Measurements from ENCODE around the gene UPK2. TPM values are rescaled to one million over a fixed set of nuclear protein-coding genes. Genes with fewer than 3 reads are reported as not detected.
A peak's percentile ranks its signal among the peaks of the same experiment; 100 is the strongest.

UPK2 gene
- total and polyA plus RNA-seq, 10 donors: 0.09 to 0.13 TPM; not detected in 8

DNA sequence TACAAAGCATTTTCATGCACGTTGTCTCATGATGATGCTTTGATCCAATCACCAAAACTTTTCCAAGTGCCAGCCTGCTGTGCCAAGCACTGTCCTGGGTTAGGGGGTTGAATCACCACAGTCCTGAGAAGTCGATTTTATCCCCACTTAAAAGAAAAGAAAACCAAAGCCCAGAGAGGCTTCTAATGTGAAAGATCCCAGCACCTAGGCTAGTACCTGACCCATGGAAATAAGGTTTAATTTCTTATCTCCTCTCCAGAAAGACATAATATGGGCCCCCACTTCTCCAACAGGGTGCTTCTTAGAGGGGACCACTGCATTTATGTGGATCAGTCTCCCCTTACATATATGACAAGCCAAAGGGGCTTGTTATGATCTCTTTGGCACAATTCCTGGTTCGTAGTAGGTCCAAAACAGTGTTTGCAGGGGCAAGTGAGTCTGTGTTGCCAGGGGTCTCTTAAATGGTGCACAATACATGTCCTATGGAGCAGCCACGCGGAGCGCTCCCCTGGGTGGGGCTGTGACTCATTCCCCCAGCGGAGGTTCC, 28.5 kb upstream of the UPK2 start:
- Histone ChIP-seq H3K27me3 (replicated peaks in 1 of 7) (no peaks in the 10 kb centered on the region), H3K36me3 (peaks cover 0 to 7% (median 0%) of the 10 kb centered on the region in 6 donors), H3K9me3 (no peaks in the 10 kb centered on the region), H3K27ac (peak overlapping the region; percentile 92 to 98 (median 96)), H3K4me3 (peak overlapping the region in 6 of 8 donors; percentile 70 to 78 (median 76)), H3K4me1 (peaks cover 38 to 76% (median 59%) of the 10 kb centered on the region in 6 donors)
- DNase-seq: no peak
- intact Hi-C loops (cut with DNase I; ENCODE audit: low total_unique reads): no loop called here
- 14 to 25% (median 19%) methylated on average over 3 to 7 of the region's 7 CpGs for whole genome bisulfite sequencing, 5 donors
- TF ChIP-seq POLR2AphosphoS5 (IDR thresholded peaks at IDR 0.05) (no peak), POLR2A (IDR thresholded peaks at IDR 0.05) (no peak)
- TF ChIP-seq, protein P1, sequence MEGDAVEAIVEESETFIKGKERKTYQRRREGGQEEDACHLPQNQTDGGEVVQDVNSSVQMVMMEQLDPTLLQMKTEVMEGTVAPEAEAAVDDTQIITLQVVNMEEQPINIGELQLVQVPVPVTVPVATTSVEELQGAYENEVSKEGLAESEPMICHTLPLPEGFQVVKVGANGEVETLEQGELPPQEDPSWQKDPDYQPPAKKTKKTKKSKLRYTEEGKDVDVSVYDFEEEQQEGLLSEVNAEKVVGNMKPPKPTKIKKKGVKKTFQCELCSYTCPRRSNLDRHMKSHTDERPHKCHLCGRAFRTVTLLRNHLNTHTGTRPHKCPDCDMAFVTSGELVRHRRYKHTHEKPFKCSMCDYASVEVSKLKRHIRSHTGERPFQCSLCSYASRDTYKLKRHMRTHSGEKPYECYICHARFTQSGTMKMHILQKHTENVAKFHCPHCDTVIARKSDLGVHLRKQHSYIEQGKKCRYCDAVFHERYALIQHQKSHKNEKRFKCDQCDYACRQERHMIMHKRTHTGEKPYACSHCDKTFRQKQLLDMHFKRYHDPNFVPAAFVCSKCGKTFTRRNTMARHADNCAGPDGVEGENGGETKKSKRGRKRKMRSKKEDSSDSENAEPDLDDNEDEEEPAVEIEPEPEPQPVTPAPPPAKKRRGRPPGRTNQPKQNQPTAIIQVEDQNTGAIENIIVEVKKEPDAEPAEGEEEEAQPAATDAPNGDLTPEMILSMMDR (IDR thresholded peaks at IDR 0.05 in 8 of 11, conservative IDR thresholded peaks at IDR 0.05 in 3 of 11): no peak

DNA sequence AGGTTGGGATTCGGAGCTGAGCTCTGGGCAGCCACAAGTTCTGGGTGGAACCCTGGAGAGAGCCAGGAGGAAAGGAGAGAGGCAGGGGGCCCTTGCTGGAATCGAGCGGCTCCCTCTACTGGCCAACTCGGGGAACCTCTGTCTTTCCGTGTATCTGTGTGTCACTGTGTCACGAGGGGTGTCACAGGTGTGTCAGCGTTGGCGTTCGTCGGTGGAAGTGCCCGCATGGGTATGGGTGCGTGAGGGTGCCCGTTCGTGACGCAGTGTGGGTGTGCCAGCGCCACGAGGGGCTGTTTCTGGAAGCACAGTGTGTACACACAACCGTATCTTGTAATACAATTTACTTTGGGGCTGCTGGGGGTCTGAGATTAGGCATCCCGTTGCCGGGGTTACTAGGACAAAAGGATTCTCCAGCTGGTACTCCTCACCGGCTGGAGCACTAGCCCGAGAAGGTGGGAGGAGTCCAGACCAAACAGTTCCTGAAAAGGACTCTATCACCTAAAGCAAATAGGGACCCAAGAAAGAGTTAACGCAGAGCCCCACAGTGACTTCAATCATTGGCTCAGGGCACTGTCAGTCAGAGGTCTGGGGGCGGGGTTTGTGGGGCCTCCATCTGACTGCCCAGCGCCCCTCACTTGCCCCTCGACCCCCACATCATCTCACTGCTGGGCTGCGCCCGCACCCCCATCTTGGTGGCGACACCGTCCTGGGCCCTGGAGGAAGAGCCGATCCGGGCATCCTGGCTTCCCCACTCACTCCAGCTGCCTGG, 27.8 kb upstream of the UPK2 start:
- Histone ChIP-seq H3K4me3 (peak overlapping the region; percentile 70 to 92 (median 78)), H3K27me3 (replicated peaks in 1 of 7) (no peaks in the 10 kb centered on the region), H3K9me3 (no peaks in the 10 kb centered on the region), H3K36me3 (peaks cover 0 to under 1% (median 0%) of the 10 kb centered on the region in 6 donors), H3K4me1 (peaks cover 31 to 70% (median 52%) of the 10 kb centered on the region in 6 donors), H3K27ac (peak overlapping the region; percentile 92 to 98 (median 96))
- intact Hi-C loops (cut with DNase I; ENCODE audit: low total_unique reads): no loop called here
- TF ChIP-seq POLR2A (IDR thresholded peaks at IDR 0.05) (no peak), POLR2AphosphoS5 (IDR thresholded peaks at IDR 0.05) (peak; percentile 84 to 86 (median 84))
- TF ChIP-seq, protein P1 (IDR thresholded peaks at IDR 0.05 in 8 of 11, conservative IDR thresholded peaks at IDR 0.05 in 3 of 11): peak; percentile 91 to 99 (median 96)
- peak; percentile 95 for DNase-seq
- 0 to 1% (median 0%) methylated on average over 24 to 32 of the region's 32 CpGs for WGBS, 5 donors

DNA sequence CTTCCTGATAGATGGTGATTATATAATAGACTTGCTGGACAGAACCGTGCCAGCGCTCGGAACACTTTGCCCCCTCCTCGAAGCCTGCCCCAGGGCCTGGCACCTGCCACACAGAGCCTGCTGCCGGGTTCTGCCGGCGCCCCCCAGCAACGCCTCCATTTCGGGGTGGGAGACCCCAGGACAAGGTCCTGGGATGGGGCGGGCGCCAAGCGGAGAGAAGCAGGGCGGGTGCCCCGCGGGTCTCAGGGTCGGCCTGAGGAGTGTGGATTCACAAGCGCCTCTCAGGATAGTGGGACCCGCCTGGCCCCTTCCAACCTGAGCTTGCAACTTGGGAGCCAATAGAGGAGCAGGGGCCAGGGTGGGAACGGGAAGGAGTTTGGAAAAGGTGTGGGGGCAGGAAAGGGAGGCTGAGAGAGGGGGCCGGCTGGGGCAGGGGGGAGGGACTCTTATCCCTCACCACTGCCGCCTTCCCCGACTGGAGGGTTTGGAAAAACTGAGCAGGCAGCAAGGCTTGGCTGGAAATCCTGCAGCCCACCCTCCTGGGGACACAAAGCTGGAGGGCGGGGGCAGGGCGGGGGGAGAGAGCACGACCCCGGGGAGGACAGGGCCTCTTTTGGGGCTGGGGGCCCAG, 27.1 kb upstream of the UPK2 start:
- Histone ChIP-seq H3K4me3 (peak overlapping the region; percentile 70 to 92 (median 78)), H3K27me3 (replicated peaks in 1 of 7) (no peaks in the 10 kb centered on the region), H3K27ac (peak overlapping the region; percentile 92 to 98 (median 96)), H3K36me3 (no peaks in the 10 kb centered on the region), H3K9me3 (no peaks in the 10 kb centered on the region), H3K4me1 (peaks cover 24 to 63% (median 45%) of the 10 kb centered on the region in 6 donors)
- TF ChIP-seq POLR2A (IDR thresholded peaks at IDR 0.05): no peak
- TF ChIP-seq POLR2AphosphoS5 (IDR thresholded peaks at IDR 0.05): peak in 1 of 3 donors; percentile 25
- intact Hi-C loops (cut with DNase I; ENCODE audit: low total_unique reads): no loop called here
- 0% methylated on average over 12 to 26 of the region's 26 CpGs for WGBS, 5 donors
- peak; percentile 92 for DNase-seq

DNA sequence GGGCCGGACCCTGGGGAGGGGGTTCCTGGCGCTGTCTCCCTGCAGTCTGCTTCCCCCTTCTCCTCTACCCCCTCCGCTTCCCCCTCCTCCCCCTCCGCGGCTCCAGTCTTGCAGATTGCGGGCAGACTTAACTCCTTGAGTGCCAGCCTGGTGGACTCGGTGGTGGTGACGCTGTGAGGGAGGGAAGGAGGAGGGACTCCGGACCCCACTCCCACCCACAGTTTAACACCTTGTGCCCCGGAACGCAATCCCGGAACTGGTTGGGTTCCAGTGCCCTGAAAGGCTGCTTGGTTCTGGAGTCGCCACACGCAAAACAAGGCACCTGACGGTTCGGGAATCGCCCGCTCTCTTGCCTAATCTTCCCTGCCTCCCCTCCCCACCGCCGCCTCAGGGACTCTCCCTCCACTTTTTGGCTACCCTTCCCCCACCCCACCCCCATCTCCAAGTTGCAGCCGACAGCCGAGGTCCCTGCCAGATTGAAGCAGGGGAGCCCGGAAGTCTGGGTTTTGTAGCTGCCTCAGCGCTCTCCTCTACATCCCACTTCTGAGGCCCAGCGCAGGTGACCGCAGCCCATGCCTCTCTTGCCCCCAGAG, 26.5 kb upstream of the UPK2 start:
- peak; percentile 39 to 57 (median 45) for TF ChIP-seq POLR2AphosphoS5 (IDR thresholded peaks at IDR 0.05)
- TF ChIP-seq POLR2A (IDR thresholded peaks at IDR 0.05): no peak
- H3K27me3 ChIP-seq (replicated peaks in 1 of 7): no peaks in the 10 kb centered on the region
- DNase-seq: peak; percentile 92
- intact Hi-C loops (cut with DNase I; ENCODE audit: low total_unique reads): no loop called here
- peaks cover 24 to 57% (median 41%) of the 10 kb centered on the region in 6 donors for H3K4me1 ChIP-seq
- WGBS, 5 donors: 0 to 1% (median 0%) methylated on average over 19 to 24 of the region's 26 CpGs
- H3K27ac ChIP-seq: peak overlapping the region; percentile 92 to 98 (median 96)
- H3K36me3 ChIP-seq: no peaks in the 10 kb centered on the region
- no peaks in the 10 kb centered on the region for H3K9me3 ChIP-seq
- peak overlapping the region; percentile 70 to 92 (median 78) for H3K4me3 ChIP-seq
